Amniotic stem cell (primary cell): ENCODE measurements around the gene TIMM8A.

Source experiments
- DNase-seq: peaks from one replicate; lab custom pipeline; 2025; lab: John Stamatoyannopoulos, UW

Gene TIMM8A, protein sequence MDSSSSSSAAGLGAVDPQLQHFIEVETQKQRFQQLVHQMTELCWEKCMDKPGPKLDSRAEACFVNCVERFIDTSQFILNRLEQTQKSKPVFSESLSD

GRCh38 chrX:101348452-101349192 lies at the start of gene TIMM8A:
Gene TIMM8A (minus strand): TSS chrX:101348742. CDS start chrX:101348664, 78 bp downstream.
- DNase-seq: peak; percentile 29

- no peak for DNase-seq
Observed at GRCh38 chrX:101397779-101398178, 49.2 kb upstream of the TIMM8A start.

DNA sequence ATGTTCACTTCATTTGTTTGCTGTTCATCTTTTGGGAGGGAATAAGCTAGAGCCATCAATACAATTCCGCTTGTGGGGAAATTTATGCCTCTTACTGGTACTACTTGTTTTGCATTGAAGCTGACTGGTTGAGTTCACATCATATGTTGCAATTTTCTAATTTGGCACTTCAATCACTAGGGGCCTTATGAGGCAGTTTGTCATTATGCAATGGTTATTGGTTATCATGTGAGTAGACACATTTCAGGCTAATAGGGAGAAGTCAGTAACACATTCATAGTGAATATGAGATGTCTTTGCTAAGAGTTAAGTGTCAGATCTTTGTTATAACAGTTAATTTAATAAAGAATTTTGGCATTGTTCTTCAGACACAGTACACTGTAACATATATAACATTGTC lies 47.2 kb upstream of the TIMM8A start:
- no peak for DNase-seq

GRCh38 chrX:101394372-101394771 lies 45.8 kb upstream of the TIMM8A start:
- DNase-seq: no peak

- DNase-seq: no peak
Observed at GRCh38 chrX:101393530-101394305, 45.2 kb upstream of the TIMM8A start.

- DNase-seq: no peak
Observed at GRCh38 chrX:101391831-101392230, 43.3 kb upstream of the TIMM8A start.

GRCh38 chrX:101390664-101391525 lies 42.4 kb upstream of the TIMM8A start, which contains the start of gene RPL36A:
Gene RPL36A (plus strand): TSS chrX:101391011. CDS start chrX:101391044, 33 bp downstream.
- peak; percentile 59 for DNase-seq

- no peak for DNase-seq
Observed at GRCh38 chrX:101388604-101389003, 40.1 kb upstream of the TIMM8A start.

DNA sequence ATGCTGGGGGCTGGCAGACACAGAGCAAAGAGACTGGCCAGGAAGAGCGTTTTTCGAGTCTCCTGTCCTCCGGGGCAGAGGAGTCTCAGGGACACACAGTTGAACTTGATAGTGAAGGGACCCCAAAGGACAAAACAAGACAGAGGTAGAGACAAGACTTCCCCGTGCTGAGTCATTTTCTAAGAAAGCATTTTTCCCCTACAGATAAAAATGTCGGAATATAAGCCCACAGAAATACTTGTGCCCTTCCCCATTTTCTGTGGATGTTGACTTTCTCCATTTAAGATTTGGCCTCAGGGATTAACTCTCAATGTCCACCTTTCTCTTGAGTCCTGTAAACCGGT lies 38.0 kb upstream of the TIMM8A start:
- DNase-seq: no peak

DNA sequence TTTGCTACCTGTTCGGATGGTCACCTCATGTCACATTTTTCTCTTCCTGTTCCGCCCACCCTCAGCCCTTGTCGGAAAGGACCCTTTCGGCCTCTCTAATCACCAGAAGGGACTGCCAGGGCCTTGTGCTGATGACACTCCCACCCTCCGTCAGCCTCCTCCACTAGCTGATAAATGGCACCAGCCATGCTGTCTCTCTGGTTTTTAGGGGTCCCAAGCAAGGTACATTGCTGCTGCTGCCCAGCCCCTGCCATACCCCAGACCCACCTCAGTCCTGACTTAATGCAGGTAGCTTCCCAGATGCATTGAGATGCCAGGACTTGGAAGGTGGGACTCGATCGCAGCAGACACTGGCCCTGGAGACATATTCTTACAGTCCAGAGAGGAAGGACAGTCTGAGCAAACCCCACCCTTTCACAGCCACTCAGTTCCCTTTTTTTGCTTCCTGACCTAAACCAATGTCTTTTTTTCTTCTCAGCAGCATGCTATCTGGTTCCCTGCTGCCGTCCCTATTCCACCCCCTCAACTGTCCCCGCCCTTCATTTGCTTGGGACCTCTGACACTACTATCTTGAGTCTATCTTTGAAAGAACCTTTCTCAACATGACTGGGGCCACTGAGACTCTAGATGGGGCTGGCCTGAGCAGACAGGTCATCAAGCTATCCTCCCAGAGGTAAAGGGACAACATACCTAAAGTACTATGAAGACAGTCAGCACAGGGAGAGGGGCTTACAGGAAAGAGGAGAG lies 37.4 kb upstream of the TIMM8A start, which contains the start of gene BTK:
Gene BTK, minus strand, starts transcription at position 397 of the 747 bp plus-strand sequence. CDS start 10,907 bp downstream, outside the sequence.
- DNase-seq: no peak

DNA sequence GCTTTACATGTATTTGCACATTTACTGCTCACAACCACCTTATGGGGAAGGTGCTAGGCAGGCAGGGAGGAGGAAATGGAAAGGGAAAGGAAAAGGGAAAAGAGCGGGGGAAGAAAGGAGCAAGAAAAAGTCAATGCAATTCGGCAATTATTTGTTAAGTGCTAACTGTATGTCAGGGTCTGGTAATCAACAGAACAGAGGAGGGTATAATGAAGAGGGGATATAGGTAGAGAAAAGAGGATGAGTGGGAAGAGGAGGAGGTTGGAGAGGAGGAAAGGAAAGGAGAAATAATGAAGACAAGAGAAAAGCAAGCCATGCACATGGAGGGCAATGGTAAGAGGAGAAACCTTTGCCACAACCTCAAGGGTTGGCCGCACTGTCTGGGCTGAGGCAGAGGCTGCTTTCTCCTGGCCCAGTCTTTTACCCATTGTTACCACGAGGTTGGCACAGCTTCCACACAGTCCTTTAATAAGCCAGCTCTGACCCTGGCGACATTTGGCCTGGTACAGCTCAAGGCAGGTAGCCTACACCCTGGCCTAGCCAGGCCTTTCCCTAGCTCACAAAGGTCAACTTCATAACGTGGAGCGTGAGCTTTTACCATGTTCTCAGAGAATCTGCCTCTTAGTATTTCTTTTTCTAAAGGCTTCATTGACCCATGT lies 36.6 kb upstream of the TIMM8A start:
- no peak for DNase-seq

DNA sequence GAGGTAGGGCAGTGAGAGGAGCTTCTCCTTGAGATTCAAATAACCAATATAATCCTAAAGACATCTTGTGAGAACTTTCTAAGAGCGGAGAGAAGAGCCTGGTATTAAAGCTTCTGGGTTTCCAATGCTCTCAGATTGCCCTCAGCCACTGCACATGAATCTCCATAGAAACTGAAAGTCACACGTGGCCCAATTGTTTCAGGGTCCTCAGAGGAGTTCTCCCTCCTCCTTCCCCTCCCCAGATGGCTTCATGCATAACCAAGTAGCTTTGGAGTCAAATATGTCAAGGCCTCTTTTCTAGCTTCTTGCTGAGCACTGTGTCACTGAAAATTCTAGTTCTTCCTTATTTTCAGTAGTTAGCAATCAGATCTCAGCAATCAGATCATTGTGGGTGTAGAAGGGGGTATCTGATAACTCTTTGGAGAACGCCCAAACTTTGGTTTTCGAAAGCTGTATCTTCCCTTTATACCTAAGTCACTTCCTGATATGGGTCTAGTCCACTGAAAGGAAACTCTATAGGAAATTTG lies 35.2 kb upstream of the TIMM8A start:
- no peak for DNase-seq

DNA sequence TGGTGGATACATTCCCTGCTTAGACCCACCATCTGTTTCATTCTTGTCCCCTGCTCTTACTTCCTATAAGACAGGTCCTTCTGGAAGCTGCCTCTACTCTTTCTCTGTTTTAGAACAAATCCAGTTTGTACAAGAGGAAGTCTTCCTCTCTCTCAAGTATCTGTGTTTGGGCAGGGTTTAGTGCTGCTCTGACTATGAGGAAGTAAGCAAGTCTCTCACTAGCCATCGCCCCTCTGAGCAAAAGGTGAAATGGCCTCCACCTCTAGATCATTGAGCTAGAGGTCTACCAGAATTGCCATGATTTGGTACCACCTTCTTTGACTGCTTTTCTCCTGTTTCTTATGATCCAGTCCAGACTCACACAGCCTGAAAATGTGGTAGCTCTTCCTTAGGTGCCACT lies 29.0 kb upstream of the TIMM8A start:
- DNase-seq: no peak

GRCh38 chrX:101370888-101371504 lies 22.5 kb upstream of the TIMM8A start:
- DNase-seq: no peak

- DNase-seq: no peak
Observed at GRCh38 chrX:101369687-101370086, 21.1 kb upstream of the TIMM8A start.

DNA sequence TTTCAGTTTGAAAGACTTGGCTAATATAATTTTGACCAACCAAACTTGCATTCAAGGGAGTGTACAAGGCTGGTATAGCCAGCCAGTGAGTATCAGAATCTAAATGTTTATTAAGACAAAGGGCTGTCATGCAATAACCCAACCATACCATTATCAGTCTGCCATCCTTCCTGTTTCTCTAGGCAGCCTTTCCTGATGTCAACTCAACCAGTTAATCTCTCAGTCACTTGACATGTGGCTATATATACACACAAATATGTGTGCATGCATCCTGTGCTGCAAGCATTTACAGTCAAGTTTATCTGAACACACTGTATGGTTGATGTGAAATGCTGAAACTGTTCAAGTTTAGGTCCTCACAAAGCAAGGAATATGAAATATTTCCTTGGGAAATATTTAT lies 20.3 kb upstream of the TIMM8A start:
- no peak for DNase-seq

DNA sequence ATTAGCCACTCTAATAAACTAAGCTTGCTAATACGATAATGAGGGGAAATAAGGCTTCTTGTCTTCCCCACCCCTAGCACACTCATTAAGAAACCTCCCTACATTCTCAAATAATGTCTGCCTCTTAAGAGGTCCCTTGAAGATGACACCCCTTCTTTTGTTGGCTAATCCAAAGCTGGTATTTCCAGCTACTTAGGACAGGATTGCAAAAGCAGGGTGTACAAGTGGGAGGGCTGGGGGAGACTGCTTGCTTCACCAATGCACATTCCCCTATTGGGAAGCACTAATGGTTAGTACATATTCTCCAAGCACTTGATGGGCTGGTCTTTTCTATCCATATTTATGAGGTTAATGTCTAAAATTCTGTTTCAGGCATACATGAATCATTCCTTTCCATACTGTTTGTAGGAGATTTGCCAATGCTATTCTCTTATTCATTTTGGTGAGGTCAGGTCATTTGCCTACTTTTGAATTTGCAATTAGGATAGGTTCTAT lies 16.8 kb upstream of the TIMM8A start:
- DNase-seq: no peak

- DNase-seq: no peak
Observed at GRCh38 chrX:101362757-101363156, 14.2 kb upstream of the TIMM8A start.

DNA sequence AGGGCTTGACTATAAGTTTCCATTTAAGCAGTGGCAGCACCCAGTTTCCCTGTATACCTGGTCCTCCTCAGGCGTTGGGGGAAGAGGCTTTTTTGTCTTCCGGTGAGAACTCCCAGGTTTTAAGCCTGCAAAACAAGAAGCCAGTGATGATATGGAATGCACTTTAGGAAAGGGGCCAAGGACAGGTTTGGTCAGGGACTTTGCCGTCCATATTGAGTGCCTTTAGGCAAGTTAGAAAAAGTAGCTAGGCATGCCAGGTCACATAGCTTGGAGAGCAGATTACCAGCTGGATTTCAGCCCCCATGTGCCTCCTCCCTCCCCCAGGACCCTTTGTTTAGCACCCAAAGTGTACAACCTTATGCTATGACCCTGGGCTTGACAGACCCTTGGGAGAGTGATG lies 13.6 kb upstream of the TIMM8A start:
- no peak for DNase-seq

- DNase-seq: no peak
Observed at GRCh38 chrX:101360390-101360789, 11.8 kb upstream of the TIMM8A start.
